ENCODE results near the gene LAMA5.

Gene LAMA5

DNA sequence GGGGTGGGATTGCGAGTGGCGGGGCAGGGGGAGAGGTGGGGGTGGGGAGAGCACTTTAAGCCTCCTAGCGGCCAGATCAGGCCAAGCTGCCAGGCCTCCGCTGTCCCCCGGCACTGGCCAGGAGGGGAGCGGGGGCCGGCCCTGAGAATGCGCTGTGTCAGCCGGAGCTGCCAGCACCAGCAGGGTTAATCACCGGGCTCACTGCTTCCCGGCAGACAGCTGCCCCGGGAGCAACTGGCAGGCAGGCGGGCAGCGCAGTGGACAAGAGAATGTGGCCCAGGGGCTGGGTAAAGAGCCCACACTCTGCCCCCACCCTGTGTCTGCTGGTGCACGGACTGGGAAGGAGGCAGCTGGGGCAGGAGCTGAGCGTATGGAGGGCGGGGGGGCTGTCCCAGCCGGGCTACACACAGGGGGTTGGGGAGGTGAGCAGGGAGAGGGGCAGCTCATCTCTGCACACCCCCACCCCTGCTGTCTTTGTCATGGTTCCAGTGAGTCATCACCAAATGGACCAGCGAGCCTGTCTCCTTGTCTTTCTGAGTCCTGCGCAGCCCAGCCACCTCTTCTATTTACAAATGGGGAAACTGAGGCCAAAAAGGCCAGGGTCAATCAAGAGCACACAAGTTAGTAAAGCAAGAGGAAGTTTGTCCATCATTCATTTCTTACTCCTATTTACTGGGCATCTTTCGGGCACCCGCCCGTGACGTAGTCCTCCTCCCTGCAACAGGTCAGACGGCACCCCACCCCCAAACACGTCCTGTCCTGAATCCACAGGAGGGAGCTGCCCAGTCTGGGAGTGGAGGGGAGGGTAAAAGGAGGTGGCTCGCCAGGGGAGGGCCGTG lies 2.1 kb upstream of the LAMA5 start:
- DNase-seq: no peak

DNA sequence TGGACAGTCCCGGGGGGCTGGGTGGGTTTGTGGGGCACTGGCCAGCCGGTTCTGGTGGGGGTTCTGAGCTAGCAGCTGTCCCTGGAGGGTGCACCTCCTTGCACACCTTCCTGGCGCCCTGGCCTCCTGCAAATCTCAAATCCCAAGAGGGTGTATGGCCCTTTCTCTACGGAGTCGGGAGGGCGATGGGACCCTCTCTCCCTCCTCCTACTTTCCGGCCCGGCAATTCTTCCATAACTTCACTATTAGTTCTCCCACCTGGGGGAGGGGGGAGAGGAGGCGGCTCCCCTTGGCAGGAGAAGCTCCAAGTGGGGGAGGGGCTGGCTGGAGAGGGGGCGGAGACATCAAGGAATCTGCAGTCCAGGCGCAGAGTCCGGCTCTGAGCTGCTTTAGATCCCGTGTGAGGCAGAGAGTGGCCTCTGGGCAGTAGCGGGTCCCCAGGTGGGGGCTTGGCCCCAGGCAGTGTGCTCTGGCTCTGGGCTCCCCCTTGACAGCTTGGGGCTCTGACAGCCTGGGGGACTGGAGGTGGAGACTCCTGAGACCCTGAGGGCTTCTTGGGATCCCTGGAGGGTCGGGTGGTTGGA lies 1.4 kb upstream of the LAMA5 start:
- DNase-seq: no peak

DNA sequence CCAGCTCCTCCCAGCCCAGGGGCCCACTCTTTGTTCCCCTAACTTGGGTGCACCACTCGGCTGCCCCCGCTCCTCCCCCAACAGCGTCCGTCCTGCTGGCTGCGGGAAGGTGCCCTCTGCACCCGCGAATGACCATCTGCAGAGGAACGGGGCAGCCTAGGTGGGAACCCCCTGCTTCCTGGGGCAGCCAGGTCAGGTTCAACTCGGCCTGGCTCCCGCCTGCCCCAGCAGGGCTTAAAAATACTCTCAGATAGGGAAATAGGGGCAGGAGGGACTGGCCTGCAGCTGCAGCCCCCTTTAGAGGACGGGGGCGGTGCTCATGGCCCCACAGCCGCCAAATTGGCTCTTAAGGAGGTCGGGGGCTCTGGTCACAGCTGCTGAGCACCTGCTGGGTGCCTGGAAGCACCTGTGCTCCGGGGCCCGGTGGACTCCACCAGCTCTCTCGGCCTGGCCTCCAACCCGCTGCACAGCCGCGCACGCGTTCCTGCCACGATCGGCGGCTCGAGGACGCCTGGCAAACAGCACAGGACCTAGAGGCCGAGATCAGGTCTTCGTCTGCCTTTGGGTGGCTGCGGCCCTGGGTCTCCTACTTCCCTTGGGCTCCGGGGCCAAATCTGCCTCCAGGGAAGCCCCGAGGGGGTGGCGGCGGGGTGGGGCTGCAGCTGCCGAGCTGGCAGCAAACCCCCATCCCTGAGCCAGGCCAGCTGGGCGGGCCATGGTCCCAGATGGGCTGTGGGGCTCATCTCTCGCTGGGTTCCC lies 700 bp upstream of the LAMA5 start:
- DNase-seq: no peak

DNA sequence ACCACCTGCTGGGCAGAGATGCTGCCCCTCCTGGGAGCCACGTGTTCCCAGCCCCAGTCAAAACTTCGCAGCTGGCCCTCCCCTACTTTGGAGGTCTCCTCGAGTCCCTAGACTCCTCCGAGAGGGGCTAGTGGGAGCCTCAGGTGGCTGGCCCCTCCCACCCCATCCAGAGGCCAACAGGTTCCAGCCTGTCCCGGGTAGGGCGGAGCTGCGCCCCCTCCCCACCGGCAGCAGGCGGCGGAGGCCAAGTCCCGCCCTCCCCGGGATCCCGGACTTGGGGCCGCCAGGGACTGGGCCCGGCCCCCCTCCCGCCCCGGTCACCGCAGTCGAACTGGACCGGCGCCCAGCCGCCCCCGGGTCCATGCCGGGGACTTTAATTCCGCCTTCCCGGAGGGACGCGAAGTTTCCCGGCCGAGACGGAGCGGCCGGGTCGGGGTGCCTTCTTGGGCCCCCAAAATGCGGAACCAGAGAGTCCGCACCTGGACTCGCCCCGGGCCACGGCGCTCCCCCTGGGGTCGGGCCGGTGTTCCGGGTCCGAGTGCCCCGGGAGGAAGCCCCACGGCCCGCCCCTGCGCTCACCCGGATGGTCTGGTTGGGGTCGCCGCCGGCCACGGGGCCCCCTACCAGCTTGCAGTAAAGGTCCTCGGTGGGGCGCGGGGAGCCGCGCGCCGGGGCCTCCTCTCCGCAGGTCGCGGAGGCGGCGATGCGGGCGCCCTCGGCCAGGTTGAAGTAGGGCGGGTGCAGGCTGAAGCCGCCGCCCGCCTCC lies 559 bp downstream of the LAMA5 start:
- DNase-seq: no peak

GRCh38 chr20:62365814-62366369 lies 1.2 kb downstream of the LAMA5 start:
- DNase-seq: no peak

- DNase-seq: no peak
Measured at GRCh38 chr20:62364911-62365736, 2.0 kb downstream of the LAMA5 start.

DNA sequence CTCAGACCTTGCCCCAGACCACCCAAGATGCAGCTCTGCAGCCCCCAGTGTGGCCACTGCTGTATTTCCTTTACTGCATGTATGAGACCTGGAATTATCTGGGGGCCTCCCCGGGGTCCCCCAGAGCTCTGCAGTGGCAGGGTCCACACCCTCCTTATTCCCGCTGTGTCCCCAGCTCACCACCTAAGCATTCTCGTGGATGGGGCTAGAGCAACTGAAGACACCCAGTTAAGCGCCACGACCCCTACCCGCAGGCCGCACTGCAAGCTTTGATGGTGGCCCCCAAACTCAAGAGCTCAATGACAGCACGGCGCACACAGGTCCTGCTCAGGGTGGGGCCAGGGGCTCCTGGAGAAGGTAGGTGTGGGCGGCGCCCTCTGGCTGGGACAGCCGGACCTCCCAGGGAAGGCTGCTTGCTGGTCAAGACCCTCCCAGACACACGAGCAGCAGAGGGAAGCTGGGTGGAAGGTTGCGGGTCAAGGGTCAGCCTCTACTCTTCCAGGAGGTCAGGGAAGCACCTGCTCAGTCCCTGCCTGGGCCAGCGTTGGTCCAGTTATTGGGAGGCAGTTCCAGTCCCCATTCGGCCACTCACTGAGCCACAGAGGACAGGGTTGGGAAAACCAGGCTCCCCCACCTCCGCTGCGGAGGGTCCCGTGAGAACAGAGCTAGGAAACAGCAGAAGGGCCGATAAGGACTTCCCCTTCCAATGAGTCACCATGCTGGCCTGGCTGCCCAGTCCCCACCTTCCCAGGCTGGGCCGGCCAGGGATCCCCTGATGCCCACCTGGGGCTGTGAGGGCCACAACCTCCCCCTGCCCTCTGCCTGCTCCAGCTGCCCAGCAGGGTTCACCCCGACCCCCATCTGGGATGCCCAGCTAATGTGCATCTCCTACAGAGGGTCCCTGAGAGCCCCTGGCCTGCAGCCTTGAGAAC lies 2.9 kb downstream of the LAMA5 start:
- no peak for DNase-seq

DNA sequence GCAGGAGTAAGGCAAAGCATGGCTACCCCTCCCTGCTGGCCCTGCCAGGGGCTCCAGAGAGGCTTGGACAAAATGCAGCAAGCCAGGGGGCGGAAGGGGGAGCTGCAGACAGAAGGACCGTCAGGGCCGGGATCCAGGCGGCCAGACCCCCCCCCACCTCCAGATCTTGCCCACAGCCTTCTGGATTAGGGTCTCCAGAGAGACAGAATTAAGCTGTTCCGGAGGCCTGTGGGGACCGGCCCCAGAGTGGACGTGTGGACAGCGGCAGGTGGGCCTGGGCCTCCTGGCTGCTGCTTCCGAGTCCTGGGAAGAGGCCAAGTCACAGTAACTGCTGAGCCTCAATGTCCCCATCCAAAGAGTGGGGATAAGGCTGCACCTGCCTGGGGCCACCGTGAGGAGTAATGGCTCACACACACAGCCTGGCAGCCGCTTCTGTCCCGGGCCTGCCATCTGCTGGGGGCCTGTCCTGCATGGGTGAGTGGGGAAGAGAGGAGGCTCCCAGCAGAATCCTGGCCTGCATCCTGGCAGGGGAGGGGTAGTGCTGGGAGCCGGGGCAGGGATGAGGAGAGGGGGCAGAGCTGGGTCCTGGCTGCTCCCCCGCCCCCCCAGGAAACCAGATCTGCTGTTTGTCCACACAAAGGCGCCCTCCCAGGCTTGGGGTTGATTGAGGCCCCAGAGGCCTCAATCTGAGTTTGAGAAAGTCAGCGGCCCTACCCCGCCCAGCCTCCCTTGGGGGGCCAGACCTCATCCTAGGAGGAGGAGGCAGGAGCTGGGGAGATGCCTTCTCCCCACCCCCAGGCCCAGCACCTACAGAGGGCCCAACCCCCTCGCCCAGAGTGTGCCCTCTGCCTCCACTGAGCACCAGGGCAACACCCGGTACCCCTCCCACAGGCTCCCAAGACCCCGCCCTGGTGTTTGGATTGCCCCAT lies 3.9 kb downstream of the LAMA5 start:
- DNase-seq: no peak

DNA sequence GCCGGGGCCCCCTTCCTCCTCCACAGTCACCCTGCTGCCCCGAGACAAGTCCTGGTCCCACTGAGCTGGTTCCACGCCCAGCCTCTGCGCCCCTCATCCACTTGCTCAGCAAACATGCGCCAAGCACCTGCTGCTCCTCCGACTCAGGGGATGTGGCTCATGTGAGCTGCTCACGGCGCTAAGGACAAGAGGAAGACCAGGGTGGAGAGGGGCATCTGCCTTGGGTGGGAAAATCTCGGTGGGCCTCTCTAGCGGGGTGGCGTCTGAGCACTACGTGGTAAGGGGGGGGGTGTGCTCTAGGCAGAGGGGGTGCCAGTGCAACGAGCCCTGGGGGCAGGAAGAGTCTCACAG lies 4.5 kb downstream of the LAMA5 start:
- no peak for DNase-seq

GRCh38 chr20:62361799-62362589 lies 5.1 kb downstream of the LAMA5 start:
- DNase-seq: no peak

DNA sequence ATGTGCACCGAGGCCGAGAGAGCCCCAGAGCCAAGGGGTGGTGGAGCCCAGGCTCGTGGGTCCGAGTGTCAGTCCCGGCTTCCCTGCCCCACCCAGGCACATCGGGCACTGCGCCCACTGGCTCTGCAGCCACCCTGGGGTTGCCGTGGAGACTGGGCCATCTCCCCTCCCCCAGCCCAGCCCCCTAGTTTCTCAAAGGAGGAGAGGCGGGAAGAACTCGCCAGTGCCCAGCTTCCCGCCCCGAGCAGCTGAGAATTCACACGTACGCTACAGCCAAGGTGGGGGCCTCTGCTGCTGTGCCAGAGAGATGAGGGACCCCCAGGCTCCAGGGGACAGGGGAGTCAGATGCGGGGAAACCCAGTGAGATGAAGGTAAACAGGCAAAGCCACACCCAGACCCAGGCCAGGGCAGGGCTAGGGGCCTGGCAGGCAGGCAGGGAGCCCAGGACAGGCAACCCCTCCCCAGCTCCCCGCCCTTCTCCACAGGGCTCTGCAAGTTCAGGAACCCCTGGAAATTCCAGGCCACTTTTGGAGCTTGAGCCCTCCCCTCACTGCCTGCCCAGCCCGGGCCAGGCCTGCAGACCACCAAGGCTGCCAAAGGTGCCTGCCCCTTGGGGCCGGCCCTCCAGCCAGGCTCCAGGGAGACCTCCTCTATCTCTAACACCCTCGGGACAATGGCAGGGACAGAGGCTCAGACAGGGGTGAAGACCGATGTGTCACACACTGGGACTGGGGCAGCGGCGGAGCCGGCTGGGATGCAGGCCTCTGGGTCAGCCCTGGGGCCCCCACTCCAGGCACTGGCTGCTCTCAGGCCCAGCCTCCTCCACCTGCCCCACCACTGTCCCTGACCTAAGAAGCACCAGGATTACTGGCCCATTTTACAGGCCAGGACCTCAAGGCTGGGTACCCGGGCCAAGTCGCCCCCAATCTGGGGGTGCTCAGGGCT lies 6.0 kb downstream of the LAMA5 start:
- no peak for DNase-seq

GRCh38 chr20:62359491-62360121 lies 7.5 kb downstream of the LAMA5 start:
- no peak for DNase-seq

DNA sequence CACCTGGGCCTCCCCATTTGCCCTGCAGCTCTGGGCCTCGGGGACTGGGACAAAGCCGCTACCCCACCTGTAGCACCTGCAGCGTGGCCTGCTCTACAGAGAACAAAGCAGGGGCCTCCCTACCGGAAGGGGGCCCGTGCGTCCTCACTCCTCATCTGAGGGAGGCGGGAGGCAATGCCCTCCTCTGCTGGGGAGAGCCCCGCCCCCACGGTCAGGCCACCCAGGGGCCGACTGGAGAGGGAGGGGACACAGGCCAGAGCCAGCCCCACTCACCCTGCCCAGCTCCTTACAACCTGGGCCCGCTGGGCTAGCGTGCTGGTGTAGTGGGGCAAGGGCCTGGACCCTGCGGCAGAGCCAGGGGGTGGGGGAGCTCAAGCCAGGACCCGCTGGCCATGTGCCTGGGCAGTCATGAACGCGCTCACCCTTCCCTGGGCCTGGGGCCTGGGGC lies 8.0 kb downstream of the LAMA5 start:
- no peak for DNase-seq

- no peak for DNase-seq
Measured at GRCh38 chr20:62358171-62359042, 8.7 kb downstream of the LAMA5 start.

DNA sequence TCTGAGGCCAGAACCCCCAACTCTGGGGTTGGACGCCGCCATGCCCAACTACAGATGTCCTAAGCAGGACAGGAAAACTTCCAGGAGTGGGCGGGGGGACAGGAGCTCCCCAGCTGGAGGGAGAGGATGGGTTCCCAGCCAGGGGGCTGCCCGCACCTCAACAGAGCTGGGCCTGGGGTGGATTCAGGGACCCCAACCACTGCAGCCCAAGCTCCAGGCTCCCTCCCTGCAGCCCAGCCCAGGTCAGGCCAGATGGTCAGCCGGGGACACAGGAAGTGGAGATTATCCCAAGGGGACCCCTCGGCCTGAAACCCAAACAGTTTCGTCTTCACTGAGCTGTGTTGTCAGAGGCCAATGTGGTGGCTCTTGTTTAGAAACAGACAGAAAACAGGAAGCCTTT lies 9.4 kb downstream of the LAMA5 start:
- no peak for DNase-seq

- DNase-seq: no peak
Measured at GRCh38 chr20:62357187-62357667, 9.9 kb downstream of the LAMA5 start.

Measured in stimulated activated naive CD4-positive, alpha-beta T cell treated with Interleukin-2 at 50 U/mL for 16 hours (primary cell).